ENCODE data around the gene TXNDC8. TPM values are rescaled to one million over a fixed set of nuclear protein-coding genes. Genes with fewer than 3 reads are reported as not detected.

Gene TXNDC8
- total RNA-seq, 2 donors from 2014 or later, result not detected

GRCh38 chr9:110329639-110330230 lies 7.9 kb downstream of the TXNDC8 start:
- H3K4me3 ChIP-seq, result no peak overlapping the region
- DNase-seq (ENCODE audit: low spot score), result no peak
- no peaks in the 10 kb centered on the region for H3K36me3 ChIP-seq
- no peaks in the 10 kb centered on the region for H3K9me3 ChIP-seq
- ATAC-seq (ENCODE audit: insufficient number of reproducible peaks, low FRiP score, low read depth), result no peak
- no peak for TF ChIP-seq CTCF (IDR thresholded peaks at IDR 0.05)
- no peak overlapping the region for H3K27ac ChIP-seq
- H3K4me1 ChIP-seq (ENCODE audit: control insufficient read depth in 1 of 2, low read depth in 2 of 2), result no peaks in the 10 kb centered on the region
- no peaks in the 10 kb centered on the region for H3K27me3 ChIP-seq (replicated peaks; ENCODE audit: insufficient read depth)

GRCh38 chr9:110328763-110329162 lies 8.9 kb downstream of the TXNDC8 start:
- DNase-seq (ENCODE audit: low spot score) (no peak), ATAC-seq (ENCODE audit: insufficient number of reproducible peaks, low FRiP score, low read depth) (no peak)
- TF ChIP-seq CTCF (IDR thresholded peaks at IDR 0.05), result no peak
- H3K4me1 ChIP-seq (ENCODE audit: control insufficient read depth in 1 of 2, low read depth in 2 of 2), result no peaks in the 10 kb centered on the region
- no peaks in the 10 kb centered on the region for H3K27me3 ChIP-seq (replicated peaks; ENCODE audit: insufficient read depth)
- H3K27ac ChIP-seq, result no peak overlapping the region
- no peaks in the 10 kb centered on the region for H3K9me3 ChIP-seq
- no peaks in the 10 kb centered on the region for H3K36me3 ChIP-seq
- no peak overlapping the region for H3K4me3 ChIP-seq

GRCh38 chr9:110327716-110328115 lies 9.9 kb downstream of the TXNDC8 start:
- no peaks in the 10 kb centered on the region for H3K9me3 ChIP-seq
- H3K27ac ChIP-seq, result no peak overlapping the region
- H3K4me1 ChIP-seq (ENCODE audit: control insufficient read depth in 1 of 2, low read depth in 2 of 2), result no peaks in the 10 kb centered on the region
- H3K27me3 ChIP-seq (replicated peaks; ENCODE audit: insufficient read depth), result no peaks in the 10 kb centered on the region
- no peak for TF ChIP-seq CTCF (IDR thresholded peaks at IDR 0.05)
- H3K4me3 ChIP-seq, result no peak overlapping the region
- ATAC-seq (ENCODE audit: insufficient number of reproducible peaks, low FRiP score, low read depth), result no peak
- no peak for DNase-seq (ENCODE audit: low spot score)
- H3K36me3 ChIP-seq, result no peaks in the 10 kb centered on the region

GRCh38 chr9:110323818-110324217 lies 13.8 kb downstream of the TXNDC8 start:
- Histone ChIP-seq H3K27me3 (replicated peaks; ENCODE audit: insufficient read depth) (no peaks in the 10 kb centered on the region), H3K4me1 (ENCODE audit: control insufficient read depth in 1 of 2, low read depth in 2 of 2) (no peaks in the 10 kb centered on the region), H3K9me3 (no peaks in the 10 kb centered on the region), H3K27ac (no peak overlapping the region), H3K36me3 (no peaks in the 10 kb centered on the region), H3K4me3 (no peak overlapping the region)
- no peak for DNase-seq (ENCODE audit: low spot score)
- no peak for TF ChIP-seq CTCF (IDR thresholded peaks at IDR 0.05)
- no peak for ATAC-seq (ENCODE audit: insufficient number of reproducible peaks, low FRiP score, low read depth)

GRCh38 chr9:110320651-110321445 lies 16.8 kb downstream of the TXNDC8 start:
- no peak for DNase-seq (ENCODE audit: low spot score)
- ATAC-seq (ENCODE audit: insufficient number of reproducible peaks, low FRiP score, low read depth), result no peak
- Histone ChIP-seq H3K27ac (no peak overlapping the region), H3K36me3 (no peaks in the 10 kb centered on the region), H3K4me3 (no peak overlapping the region), H3K27me3 (replicated peaks; ENCODE audit: insufficient read depth) (no peaks in the 10 kb centered on the region), H3K9me3 (no peaks in the 10 kb centered on the region), H3K4me1 (ENCODE audit: control insufficient read depth in 1 of 2, low read depth in 2 of 2) (no peaks in the 10 kb centered on the region)
- no peak for TF ChIP-seq CTCF (IDR thresholded peaks at IDR 0.05)

Measured in thoracic aorta (tissue), 2 donors.